GM19463 (cell line): ENCODE results near the gene CNPPD1.

Experiments
- ATAC-seq: cut with Tn5 transposase; IDR thresholded peaks from one replicate; pipeline ENCODE4 v1.9.1; 2021; ENCODE audit warnings: mild to moderate bottlenecking, moderate library complexity; ENCODE audit not compliant: unreplicated experiment

The CNPPD1 gene

GRCh38 chr2:219163156-219163555, 13.6 kb downstream of the CNPPD1 start:
- no peak for ATAC-seq

GRCh38 chr2:219161097-219161496, 15.6 kb downstream of the CNPPD1 start:
- no peak for ATAC-seq

- peak; percentile 82 for ATAC-seq
These were observed 16.3 kb downstream of the CNPPD1 start, which contains the start of gene NHEJ1 for GRCh38 chr2:219160186-219161017. Gene NHEJ1 (minus strand): TSS chr2:219160815. CDS start chr2:219158362, 2,453 bp downstream.

GRCh38 chr2:219159771-219160185, 16.9 kb downstream of the CNPPD1 start:
- ATAC-seq = no peak

- no peak for ATAC-seq
These were observed 18.1 kb downstream of the CNPPD1 start for GRCh38 chr2:219158586-219158985.

- no peak for ATAC-seq
These were observed 18.7 kb downstream of the CNPPD1 start for GRCh38 chr2:219158025-219158424.

GRCh38 chr2:219157396-219157795, 19.3 kb downstream of the CNPPD1 start:
- no peak for ATAC-seq

- no peak for ATAC-seq
These were observed 21.6 kb downstream of the CNPPD1 start for GRCh38 chr2:219155054-219155644.

GRCh38 chr2:219149667-219150066, 27.1 kb downstream of the CNPPD1 start:
- ATAC-seq = no peak

GRCh38 chr2:219142329-219142728, 34.4 kb downstream of the CNPPD1 start:
- ATAC-seq = no peak

- ATAC-seq = no peak
These were observed 36.0 kb downstream of the CNPPD1 start for GRCh38 chr2:219140722-219141121.

- ATAC-seq = no peak
These were observed 42.7 kb downstream of the CNPPD1 start for GRCh38 chr2:219133976-219134375.

- no peak for ATAC-seq
These were observed 45.0 kb downstream of the CNPPD1 start for GRCh38 chr2:219131744-219132143.

- ATAC-seq = no peak
These were observed 45.4 kb downstream of the CNPPD1 start for GRCh38 chr2:219131327-219131726.

- no peak for ATAC-seq
These were observed 47.1 kb downstream of the CNPPD1 start for GRCh38 chr2:219129589-219129988.

- no peak for ATAC-seq
These were observed 48.3 kb downstream of the CNPPD1 start for GRCh38 chr2:219128396-219128795.

- no peak for ATAC-seq
These were observed 49.6 kb downstream of the CNPPD1 start for GRCh38 chr2:219127037-219127635.

- no peak for ATAC-seq
These were observed 50.2 kb downstream of the CNPPD1 start for GRCh38 chr2:219126555-219126954.

GRCh38 chr2:219125886-219126270, 50.8 kb downstream of the CNPPD1 start:
- no peak for ATAC-seq

- no peak for ATAC-seq
These were observed 51.4 kb downstream of the CNPPD1 start for GRCh38 chr2:219125225-219125885.

GRCh38 chr2:219124381-219125110, 52.2 kb downstream of the CNPPD1 start:
- ATAC-seq = no peak
